Myometrial cell (primary cell): ENCODE data around the gene GAS2L3. TPM values are rescaled to one million over a fixed set of nuclear protein-coding genes. Genes with fewer than 3 reads are reported as not detected.

Experiments
- total RNA-seq: library from RNA; depleted of rRNA; stranded (reverse); fragments of >200 nt; gene quantifications from 2 replicates; pipeline ENCODE4 v1.2.3, GENCODE V29; 2015

The GAS2L3 gene
- 19.9 and 25.5 TPM in 2 replicates for total RNA-seq

DNA sequence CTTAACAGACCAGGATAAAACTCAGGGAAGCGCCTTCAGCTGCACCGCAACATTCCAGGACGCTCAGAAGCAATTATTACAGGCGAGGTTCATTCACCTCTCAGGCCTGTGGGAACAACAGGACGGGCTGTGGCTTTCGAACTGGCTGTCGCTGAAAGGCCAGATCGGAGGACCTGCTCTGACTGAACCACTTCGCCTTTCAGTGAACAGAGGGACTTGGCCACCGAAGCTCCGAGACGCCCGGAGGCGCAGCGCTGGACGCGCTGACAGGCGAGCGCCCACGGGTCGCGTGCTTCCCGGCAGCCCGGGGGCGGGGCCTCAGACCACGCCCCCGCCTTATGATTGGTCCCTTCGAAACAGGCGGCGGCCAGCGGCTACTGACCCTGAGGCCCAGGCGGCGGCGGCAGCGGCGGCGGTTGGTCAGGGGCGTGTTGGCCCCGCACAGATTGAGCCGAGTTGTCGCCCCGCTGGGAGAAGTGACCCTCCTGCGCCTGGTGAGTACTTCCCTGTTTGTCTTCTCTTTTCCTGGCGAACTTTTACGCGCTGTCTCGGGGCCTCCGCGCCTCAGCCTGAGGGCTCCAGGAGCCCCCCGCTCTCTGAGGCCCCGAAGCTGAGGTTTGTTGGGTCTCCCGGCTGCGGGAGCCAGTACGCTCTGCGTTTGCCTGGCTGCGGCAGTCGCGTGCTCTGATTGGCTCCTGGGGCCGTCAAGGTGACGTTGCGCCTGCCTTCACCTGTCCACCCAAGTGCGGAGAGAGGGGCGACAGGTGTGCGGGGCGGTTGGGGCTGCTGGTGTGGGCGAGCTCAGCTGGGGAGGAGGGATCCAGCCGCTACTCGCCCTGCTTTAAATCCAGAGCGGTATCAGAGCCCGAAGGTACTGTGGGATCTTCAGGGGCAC, at the start of gene GAS2L3:
Gene GAS2L3 (plus strand): TSS at position 393 of the 895 bp plus-strand sequence. CDS start 21,221 bp downstream, outside the sequence.

Other genes starting within 250 kb of the GAS2L3 start
- 0.29 TPM in 1 of 2 replicates, not detected in the other for gene SLC17A8, start 216.6 kb upstream of the GAS2L3 start, total RNA-seq
- gene NR1H4, start 99.8 kb upstream of the GAS2L3 start, total RNA-seq, result under 0.01 and 0.35 TPM in 2 replicates
- gene ANO4, start 221.1 kb downstream of the GAS2L3 start, total RNA-seq, result 24.8 and 25.9 TPM in 2 replicates